ENCODE measurements around the gene DCTN1.

- TF ChIP-seq CTCF (IDR thresholded peaks at IDR 0.05) (no peak), POLR2A (IDR thresholded peaks at IDR 0.05) (no peak), POLR2AphosphoS5 (IDR thresholded peaks at IDR 0.05) (no peak)
Observed at GRCh38 chr2:74343316-74343715, 36.8 kb downstream of the DCTN1 start, which contains the start of gene SLC4A5.

All from suprapubic skin (tissue), 4 donors.